Measurements from ENCODE around the gene PFKFB3. TPM values are rescaled to one million over a fixed set of nuclear protein-coding genes. Genes with fewer than 3 reads are reported as not detected.

Gene PFKFB3
- total and polyA plus RNA-seq, 9 of the 15 experiments (the other 6 are each of a cell fraction or from before 2014, with no cell fraction given), result 0.46 to 21.6 (median 7.8) TPM

DNA sequence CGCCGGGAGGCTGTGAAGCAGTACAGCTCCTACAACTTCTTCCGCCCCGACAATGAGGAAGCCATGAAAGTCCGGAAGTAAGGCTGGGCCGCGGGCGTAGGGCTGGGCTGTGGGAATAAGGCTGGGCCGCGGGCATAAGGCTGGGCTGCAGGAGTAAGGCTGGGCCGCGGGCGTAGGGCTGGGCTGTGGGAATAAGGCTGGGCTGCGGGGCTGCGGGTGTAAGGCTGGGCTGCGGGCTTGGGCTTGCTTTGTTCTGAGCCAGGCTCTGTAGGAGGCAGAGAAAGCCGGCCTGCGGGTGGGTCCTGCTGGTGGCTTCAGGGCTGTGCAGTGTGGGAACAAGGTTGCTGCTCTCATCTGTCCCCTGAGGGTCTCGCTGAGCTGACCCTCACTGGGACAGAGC, 12.5 kb downstream of the PFKFB3 start:
- Histone ChIP-seq H3K9me3 (replicated peaks; ENCODE audit: control insufficient read depth, insufficient read depth, low read depth, low read length) (no peaks in the 10 kb centered on the region), H4K20me1 (replicated peaks; ENCODE audit: control insufficient read depth, insufficient read depth, low read length) (no peaks in the 10 kb centered on the region), H3K36me3 (ENCODE audit: control insufficient read depth, insufficient read depth, low read length) (peaks cover 57% of the 10 kb centered on the region; the same call in 2 of the 3 replicates), H3K4me3 (no peak overlapping the region), H3K9ac (ENCODE audit: insufficient read depth in 1 of 2, low read depth in 2 of 2, low read length in 2 of 2) (no peak overlapping the region), H3K4me2 (ENCODE audit: insufficient read depth, low read length) (no peak overlapping the region), H3K27me3 (ENCODE audit: control insufficient read depth in 2 of 2, insufficient read depth in 2 of 2, low read length in 2 of 2) (no peaks in the 10 kb centered on the region), H3K9me1 (ENCODE audit: control insufficient read depth, insufficient read depth, low read length) (peaks cover 3% of the 10 kb centered on the region), H2AFZ (ENCODE audit: low read depth, low read length) (no peak overlapping the region), H3K79me2 (ENCODE audit: control insufficient read depth, insufficient read depth, low read length) (no peaks in the 10 kb centered on the region; the same call in 1 of the 3 replicates), H3K4me1 (replicated peaks in 1 of 2; ENCODE audit: control insufficient read depth in 2 of 2, insufficient read depth in 2 of 2, low read length in 2 of 2) (peaks cover 0 to 7% of the 10 kb centered on the region in 2 experiments; a peak in 1 of 5 replicates), H3K27ac (ENCODE audit: extremely low read depth, low read depth, low read length) (no peak overlapping the region)
- ChIA-PET CTCF (ENCODE audit: low intra/inter-chr PET ratio) (no interaction called here), POLR2A (no interaction called here)
- DNase-seq (ENCODE audit: extremely low read depth in 1 of 4, low spot score in 3 of 4) (no peak), FAIRE-seq (no peak), ATAC-seq (no peak)
- in situ Hi-C loops (cut with MboI), result no loop called here
- intact Hi-C loops (cut with micrococcal nuclease), result no loop called here
- no peak for TF ChIP-seq DACH1 (IDR thresholded peaks at IDR 0.05; ENCODE audit: partially characterized antibody)
- TF ChIP-seq MIER1 (IDR thresholded peaks at IDR 0.05; ENCODE audit: low read depth), result no peak
- TF ChIP-seq MXI1 (IDR thresholded peaks at IDR 0.05; ENCODE audit: low read depth, low read length), result no peak
- 99% methylated on average over 9 of the region's 19 CpGs for whole genome bisulfite sequencing (ENCODE audit: insufficient coverage, low coverage, missing lambda C conversion rate)
- BruUV-seq (replicated peaks), result no TSS peak

DNA sequence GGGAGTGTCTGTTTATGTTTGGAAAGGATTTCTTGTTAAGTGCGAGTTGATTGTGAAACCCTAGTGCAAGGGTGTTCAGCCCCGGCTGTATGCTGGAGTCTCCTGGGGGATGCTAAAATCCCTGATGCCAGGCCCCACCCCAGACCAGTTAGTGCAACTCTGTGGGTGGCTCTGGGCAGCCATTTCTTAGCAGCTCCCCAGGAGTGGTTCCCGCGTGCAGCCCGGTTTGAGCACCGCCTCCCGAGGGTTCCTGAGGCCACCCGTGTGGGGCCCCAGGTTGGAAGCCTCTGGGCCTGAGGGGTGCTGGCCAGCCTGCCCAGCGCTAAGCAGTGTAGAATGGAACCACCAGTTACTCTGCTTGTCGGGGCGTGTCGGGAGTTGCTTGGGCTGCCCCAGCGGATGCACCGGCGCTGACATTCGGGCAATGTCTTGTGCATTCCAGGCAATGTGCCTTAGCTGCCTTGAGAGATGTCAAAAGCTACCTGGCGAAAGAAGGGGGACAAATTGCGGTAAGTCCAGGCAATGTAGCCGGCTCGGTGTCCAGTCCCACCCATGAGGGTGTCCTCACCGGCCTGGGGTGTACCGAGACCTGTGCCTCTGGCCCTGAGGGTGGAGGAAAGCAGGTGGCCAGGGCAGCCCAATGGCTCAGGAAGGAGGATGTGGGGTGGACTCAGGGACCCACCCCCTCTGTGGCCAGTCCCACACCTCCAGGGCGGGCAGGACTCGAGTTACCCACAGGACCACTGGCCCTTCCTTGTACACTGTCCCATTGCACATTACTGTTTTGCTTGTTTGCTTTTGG, 13.2 kb downstream of the PFKFB3 start:
- ChIA-PET POLR2A (interaction anchor here (0.6 kb wide), 1 partner anchor 52 kb away, joined by 3 read pairs; no protein-coding TSS in a partner anchor), CTCF (ENCODE audit: low intra/inter-chr PET ratio) (no interaction called here)
- no peak overlapping the region for H3K27ac ChIP-seq (ENCODE audit: extremely low read depth, low read depth, low read length)
- ATAC-seq (no peak), FAIRE-seq (no peak), DNase-seq (ENCODE audit: extremely low read depth in 1 of 4, low spot score in 3 of 4) (no peak)
- H3K9me3 ChIP-seq (replicated peaks; ENCODE audit: control insufficient read depth, insufficient read depth, low read depth, low read length), result no peaks in the 10 kb centered on the region
- no peaks in the 10 kb centered on the region for H4K20me1 ChIP-seq (replicated peaks; ENCODE audit: control insufficient read depth, insufficient read depth, low read length)
- no peaks in the 10 kb centered on the region for H3K27me3 ChIP-seq (ENCODE audit: control insufficient read depth in 2 of 2, insufficient read depth in 2 of 2, low read length in 2 of 2)
- no peaks in the 10 kb centered on the region; the same call in 1 of the 3 replicates for H3K79me2 ChIP-seq (ENCODE audit: control insufficient read depth, insufficient read depth, low read length)
- H3K9ac ChIP-seq (ENCODE audit: insufficient read depth in 1 of 2, low read depth in 2 of 2, low read length in 2 of 2), result no peak overlapping the region; a peak in 1 of 4 replicates
- peaks cover 64% of the 10 kb centered on the region; the same call in 2 of the 3 replicates for H3K36me3 ChIP-seq (ENCODE audit: control insufficient read depth, insufficient read depth, low read length)
- H3K4me3 ChIP-seq, result no peak overlapping the region
- no peak overlapping the region for H2AFZ ChIP-seq (ENCODE audit: low read depth, low read length)
- TF ChIP-seq NFIC (IDR thresholded peaks at IDR 0.05) (no peak), ZKSCAN1 (IDR thresholded peaks at IDR 0.05; ENCODE audit: low read depth, low read length) (no peak), TRIM24 (IDR thresholded peaks at IDR 0.05) (no peak)
- intact Hi-C loops (cut with micrococcal nuclease), result no loop called here
- WGBS (ENCODE audit: insufficient coverage, low coverage, missing lambda C conversion rate), result 88% methylated on average over 21 of the region's 24 CpGs
- no TSS peak for BruUV-seq (replicated peaks)
- H3K9me1 ChIP-seq (ENCODE audit: control insufficient read depth, insufficient read depth, low read length), result peaks cover 3% of the 10 kb centered on the region
- H3K4me1 ChIP-seq (replicated peaks in 1 of 2; ENCODE audit: control insufficient read depth in 2 of 2, insufficient read depth in 2 of 2, low read length in 2 of 2), result peaks cover 0 to 10% of the 10 kb centered on the region in 2 experiments; a peak in 1 of 5 replicates
- in situ Hi-C loops (cut with MboI), result no loop called here
- no peak overlapping the region for H3K4me2 ChIP-seq (ENCODE audit: insufficient read depth, low read length)
